Mesenchymal stem cell (in vitro differentiated cells and primary cell): Measurements from ENCODE around the gene DIO3.
A peak's percentile ranks its signal among the peaks of the same experiment; 100 is the strongest.

Experiments
- DNase-seq: peaks from one replicate; pipeline ENCODE4 v3.0.0-alpha.2; 2013
- H2AFZ ChIP-seq: one replicate; pipeline ENCODE4 v1.6.1; 2013; ENCODE audit warnings: low read depth, mild to moderate bottlenecking, control low read depth, inconsistent platforms, low read length, moderate library complexity
- H2AK5ac ChIP-seq: 2 replicates; pipeline ENCODE4 v1.6.1; 2013; ENCODE audit warnings: low read length, moderate library complexity, mild to moderate bottlenecking, inconsistent platforms; ENCODE audit not compliant: severe bottlenecking
- H2BK120ac ChIP-seq: one replicate; pipeline ENCODE4 v1.6.1; 2013; ENCODE audit warnings: low read depth, mild to moderate bottlenecking, inconsistent platforms, low read length, moderate library complexity
- H2BK12ac ChIP-seq, 2 experiments: one replicate each; pipeline ENCODE4 v1.6.1; 2013; ENCODE audit warnings: inconsistent platforms in 2 of 2, low read length in 2 of 2, mild to moderate bottlenecking in 2 of 2, moderate library complexity in 2 of 2, control low read depth in 1 of 2
- H2BK15ac ChIP-seq: one replicate; pipeline ENCODE4 v1.6.1; 2013; ENCODE audit warnings: mild to moderate bottlenecking, low read depth, inconsistent platforms; ENCODE audit not compliant: poor library complexity, severe bottlenecking
- H2BK5ac ChIP-seq: 2 replicates; pipeline ENCODE4 v1.6.1; 2013; ENCODE audit warnings: low read depth, mild to moderate bottlenecking, low read length, control low read depth, inconsistent platforms; ENCODE audit not compliant: poor library complexity, severe bottlenecking
- H3K14ac ChIP-seq, 2 experiments: one replicate each; pipeline ENCODE4 v1.6.1; 2013; ENCODE audit warnings: inconsistent platforms in 2 of 2, low read length in 2 of 2, control low read depth in 1 of 2, mild to moderate bottlenecking in 1 of 2, moderate library complexity in 1 of 2
- H3K18ac ChIP-seq, 2 experiments: one replicate each; pipeline ENCODE4 v1.6.1; 2013; ENCODE audit warnings: inconsistent platforms in 2 of 2, low read length in 2 of 2, control low read depth in 1 of 2, low read depth in 1 of 2, mild to moderate bottlenecking in 1 of 2
- H3K23ac ChIP-seq, 2 experiments: one replicate each; pipeline ENCODE4 v1.6.1; 2013; ENCODE audit warnings: inconsistent platforms in 2 of 2, low read length in 2 of 2, mild to moderate bottlenecking in 2 of 2, moderate library complexity in 2 of 2, control low read depth in 1 of 2
- H3K27ac ChIP-seq: 2 replicates; pipeline ENCODE4 v1.5.1; 2013; ENCODE audit warnings: mild to moderate bottlenecking, moderate library complexity, low read length, control low read depth, inconsistent platforms; ENCODE audit not compliant: poor library complexity, severe bottlenecking
- H3K27me3 ChIP-seq, 2 experiments: 2 replicates each; pipeline versions ENCODE4 v1.6.1 to v1.7.0; 2013; ENCODE audit warnings: low read length in 2 of 2, mild to moderate bottlenecking in 2 of 2, moderate library complexity in 2 of 2, control low read depth in 1 of 2, inconsistent platforms in 1 of 2; ENCODE audit not compliant: control insufficient read depth in 1 of 2, insufficient read depth in 1 of 2
- H3K36me3 ChIP-seq, 2 experiments: 2 replicates each; pipeline versions ENCODE4 v1.6.1 to v1.7.0; 2013; ENCODE audit warnings: low read length in 2 of 2, control low read depth in 1 of 2, inconsistent platforms in 1 of 2, low read depth in 1 of 2, mild to moderate bottlenecking in 1 of 2; ENCODE audit not compliant: insufficient read depth in 2 of 2, control insufficient read depth in 1 of 2
- H3K4ac ChIP-seq, 2 experiments: one replicate each; pipeline ENCODE4 v1.6.1; 2013; ENCODE audit warnings: inconsistent platforms in 2 of 2, low read length in 2 of 2, mild to moderate bottlenecking in 2 of 2, moderate library complexity in 2 of 2, control low read depth in 1 of 2, low read depth in 1 of 2
- H3K4me1 ChIP-seq: 2 replicates; pipeline ENCODE4 v1.6.1; 2013; ENCODE audit warnings: low read depth, low read length, control low read depth; ENCODE audit not compliant: control insufficient read depth, insufficient read depth
- H3K4me2 ChIP-seq: 2 replicates; pipeline ENCODE4 v1.6.1; 2013; ENCODE audit warnings: low read length, mild to moderate bottlenecking, inconsistent platforms; ENCODE audit not compliant: poor library complexity, severe bottlenecking
- H3K4me3 ChIP-seq, 2 experiments: 2 replicates each; pipeline versions ENCODE4 v1.5.1 to v1.7.0; 2013; ENCODE audit warnings: low read length in 2 of 2, mild to moderate bottlenecking in 2 of 2, control low read depth in 1 of 2, low read depth in 1 of 2; ENCODE audit not compliant: insufficient read depth in 1 of 2
- H3K79me1 ChIP-seq: replicated peaks from 2 replicates; pipeline ENCODE4 v1.6.1; 2013; ENCODE audit warnings: mild to moderate bottlenecking, control low read depth, low read length, inconsistent platforms; ENCODE audit not compliant: poor library complexity, severe bottlenecking
- H3K9ac ChIP-seq: 2 replicates; pipeline ENCODE4 v1.7.0; 2013; ENCODE audit warnings: mild to moderate bottlenecking, low read length, moderate library complexity
- H3K9me3 ChIP-seq: 2 replicates; pipeline ENCODE4 v1.7.0; 2013; ENCODE audit warnings: mild to moderate bottlenecking, low read length; ENCODE audit not compliant: control insufficient read depth
- H4K8ac ChIP-seq: one replicate; pipeline ENCODE4 v1.6.1; 2013; ENCODE audit warnings: inconsistent platforms, mild to moderate bottlenecking, low read length, moderate library complexity
- H4K91ac ChIP-seq: one replicate; pipeline ENCODE4 v1.6.1; 2013; ENCODE audit warnings: mild to moderate bottlenecking, low read length, inconsistent platforms
- WGBS: methylation state at CpG from one replicate; pipeline ENCODE4 v1.1.7; 2013; ENCODE audit warnings: mixed read lengths; 5-methylcytosine and 5-hydroxymethylcytosine counted together

The DIO3 gene

DNA sequence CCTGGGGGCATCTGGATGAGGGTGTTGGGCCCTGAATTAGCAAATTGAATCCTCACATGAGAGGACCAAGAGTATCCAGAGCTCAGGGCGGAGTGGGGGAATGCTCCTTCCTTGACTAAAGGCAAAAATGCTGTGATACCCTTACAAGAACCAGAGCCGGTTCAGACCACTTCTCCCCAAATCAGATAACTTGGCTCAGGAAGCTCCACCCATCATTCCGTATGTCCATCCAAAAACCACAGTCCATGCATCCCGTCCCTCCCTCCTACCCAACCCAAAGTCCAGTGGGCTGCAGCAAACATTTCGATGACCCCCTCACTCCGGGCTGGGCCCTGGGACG, 22.4 kb downstream of the DIO3 start:
- Histone ChIP-seq H2BK15ac (no peak overlapping the region), H3K14ac (no peak overlapping the region), H3K27me3 (peaks cover 9 to 76% of the 10 kb centered on the region in 2 experiments), H4K91ac (no peak overlapping the region), H3K4me3 (peak overlapping the region in 1 of 2 experiments; percentile 72), H3K4me1 (peaks cover 2% of the 10 kb centered on the region), H3K23ac (no peak overlapping the region), H2BK12ac (no peak overlapping the region), H2BK5ac (no peak overlapping the region), H3K36me3 (no peaks in the 10 kb centered on the region), H3K4ac (no peak overlapping the region), H2BK120ac (no peak overlapping the region), H3K9ac (no peak overlapping the region), H3K9me3 (peaks cover 9% of the 10 kb centered on the region), H3K79me1 (no peaks in the 10 kb centered on the region), H2AK5ac (no peak overlapping the region), H3K27ac (no peak overlapping the region), H3K4me2 (no peak overlapping the region), H3K18ac (no peak overlapping the region), H2AFZ (no peak overlapping the region), H4K8ac (no peak overlapping the region)
- WGBS = 82% methylated on average over 7 of the region's 7 CpGs
- no peak for DNase-seq

- no peak for DNase-seq
- WGBS = 90% methylated on average over 54 of the region's 54 CpGs
- no peak overlapping the region for H2AK5ac ChIP-seq
- no peak overlapping the region for H2BK5ac ChIP-seq
- H3K36me3 ChIP-seq = no peaks in the 10 kb centered on the region
- no peak overlapping the region for H3K27ac ChIP-seq
- H3K9ac ChIP-seq = no peak overlapping the region
- no peak overlapping the region for H3K23ac ChIP-seq
- no peak overlapping the region for H3K18ac ChIP-seq
- no peak overlapping the region for H2BK15ac ChIP-seq
- peaks cover 2% of the 10 kb centered on the region for H3K4me1 ChIP-seq
- H3K4me2 ChIP-seq = no peak overlapping the region
- no peak overlapping the region for H2BK120ac ChIP-seq
- no peak overlapping the region for H2AFZ ChIP-seq
- H3K27me3 ChIP-seq = peaks cover 9 to 77% of the 10 kb centered on the region in 2 experiments
- H3K79me1 ChIP-seq = no peaks in the 10 kb centered on the region
- H4K91ac ChIP-seq = no peak overlapping the region
- no peak overlapping the region for H3K4ac ChIP-seq
- peaks cover 9% of the 10 kb centered on the region for H3K9me3 ChIP-seq
- no peak overlapping the region for H4K8ac ChIP-seq
- peak overlapping the region in 1 of 2 experiments; percentile 72 for H3K4me3 ChIP-seq
- no peak overlapping the region for H3K14ac ChIP-seq
- no peak overlapping the region for H2BK12ac ChIP-seq
Observed at GRCh38 chr14:101584055-101584859, 23.0 kb downstream of the DIO3 start.

DNA sequence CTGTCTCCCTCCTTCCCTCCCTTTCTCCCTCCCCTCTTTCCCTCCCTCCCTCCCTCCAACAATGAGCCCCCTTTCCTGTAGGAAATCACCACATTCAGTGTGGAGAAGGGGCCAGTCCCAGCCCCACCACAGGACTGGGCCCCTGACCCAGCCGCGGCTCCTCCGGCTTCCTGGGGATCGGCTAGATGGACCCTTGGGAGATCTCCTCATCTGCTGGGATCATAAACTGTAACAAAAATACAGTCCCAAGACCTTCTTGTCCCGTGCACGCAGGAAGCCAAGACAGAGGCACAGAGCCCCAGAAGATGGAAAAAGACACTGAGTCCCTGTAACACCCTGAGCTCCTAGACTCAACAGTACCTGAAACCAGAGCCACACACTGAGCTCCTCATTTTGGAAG, 23.9 kb downstream of the DIO3 start:
- H2AFZ ChIP-seq = no peak overlapping the region
- no peak overlapping the region for H3K4ac ChIP-seq
- H2BK15ac ChIP-seq = no peak overlapping the region
- no peak for DNase-seq
- no peaks in the 10 kb centered on the region for H3K79me1 ChIP-seq
- H3K23ac ChIP-seq = no peak overlapping the region
- no peak overlapping the region for H2BK5ac ChIP-seq
- no peak overlapping the region for H3K14ac ChIP-seq
- H3K18ac ChIP-seq = no peak overlapping the region
- no peak overlapping the region for H2BK12ac ChIP-seq
- peaks cover 7% of the 10 kb centered on the region for H3K9me3 ChIP-seq
- H4K91ac ChIP-seq = no peak overlapping the region
- no peak overlapping the region for H3K9ac ChIP-seq
- H3K4me2 ChIP-seq = no peak overlapping the region
- H2BK120ac ChIP-seq = no peak overlapping the region
- H3K27me3 ChIP-seq = peaks cover 9 to 78% of the 10 kb centered on the region in 2 experiments
- no peak overlapping the region for H3K4me3 ChIP-seq
- no peak overlapping the region for H3K27ac ChIP-seq
- no peaks in the 10 kb centered on the region for H3K36me3 ChIP-seq
- H4K8ac ChIP-seq = no peak overlapping the region
- H3K4me1 ChIP-seq = peaks cover 2% of the 10 kb centered on the region
- 85% methylated on average over 6 of the region's 6 CpGs for WGBS
- H2AK5ac ChIP-seq = no peak overlapping the region

- Histone ChIP-seq H2BK120ac (no peak overlapping the region), H3K4me1 (peaks cover 2% of the 10 kb centered on the region), H3K9me3 (no peaks in the 10 kb centered on the region), H3K4ac (no peak overlapping the region), H2AFZ (no peak overlapping the region), H3K36me3 (no peaks in the 10 kb centered on the region), H3K18ac (no peak overlapping the region), H4K8ac (no peak overlapping the region), H3K23ac (no peak overlapping the region), H4K91ac (no peak overlapping the region), H3K79me1 (no peaks in the 10 kb centered on the region), H2BK15ac (no peak overlapping the region), H2BK5ac (no peak overlapping the region), H2AK5ac (no peak overlapping the region), H2BK12ac (no peak overlapping the region), H3K4me2 (no peak overlapping the region), H3K27ac (no peak overlapping the region), H3K9ac (no peak overlapping the region), H3K4me3 (no peak overlapping the region), H3K14ac (no peak overlapping the region), H3K27me3 (peaks cover 0 to 80% of the 10 kb centered on the region in 2 experiments)
- 78% methylated on average over 17 of the region's 17 CpGs for WGBS
- DNase-seq = no peak
Observed at GRCh38 chr14:101586531-101587430, 25.5 kb downstream of the DIO3 start.
